K562 (cell line): ENCODE measurements around the gene POU3F1. TPM values are rescaled to one million over a fixed set of nuclear protein-coding genes. Genes with fewer than 3 reads are reported as not detected.

ENCODE experiments used
- BACH1 ChIP-seq: fragments of 200-800 bp; sonication (Bioruptor generic); IDR thresholded peaks from 2 replicates; pipeline ENCODE4 v1.6.1; 2016; ENCODE audit warnings: missing genetic modification characterization, missing compliant biosample characterization
- BCL6 ChIP-seq: fragments of 250-450 bp; sonication (Bioruptor Pico); IDR thresholded peaks from 2 replicates; pipeline ENCODE4 v1.4.0; 2020
- CBX8 ChIP-seq: fragments of 200-600 bp; sonication (generic); IDR thresholded peaks from 2 replicates; pipeline ENCODE4 v1.6.1; 2012; ENCODE audit warnings: borderline replicate concordance, mixed run types, low read depth, mild to moderate bottlenecking, moderate library complexity, mixed read lengths, low read length, control low read depth, inconsistent platforms; ENCODE audit not compliant: poor library complexity, severe bottlenecking; ENCODE audit errors: extremely low read depth
- CHD2 ChIP-seq: IDR thresholded peaks from 2 replicates; pipeline ENCODE4 v1.6.1; 2011; ENCODE audit warnings: low read depth, low read length
- ERF ChIP-seq: fragments of 450-650 bp; formaldehyde crosslinking; IDR thresholded peaks from 2 replicates; pipeline ENCODE4 v1.4.0; 2020; ENCODE audit warnings: mild to moderate bottlenecking, mixed read lengths
- HDGF ChIP-seq: fragments of 450-650 bp; IDR thresholded peaks from 2 replicates; pipeline ENCODE4 v1.6.1; 2016
- ILK ChIP-seq: fragments of 450-650 bp; IDR thresholded peaks from 2 replicates; pipeline ENCODE4 v1.6.1; 2016; ENCODE audit warnings: missing genetic modification characterization, low read depth, mild to moderate bottlenecking, missing compliant biosample characterization, moderate library complexity, borderline replicate concordance
- MEF2A ChIP-seq: IDR thresholded peaks from 2 replicates; pipeline ENCODE4 v1.6.1; 2011; ENCODE audit warnings: low read depth, mild to moderate bottlenecking, low read length, moderate library complexity; ENCODE audit not compliant: control insufficient read depth
- MYBL2 ChIP-seq, 2 experiments: fragments of 450-650 bp in 1 of 2; sonication (generic) in 1 of 2; formaldehyde crosslinking in 1 of 2; IDR thresholded peaks; 2 replicates each; pipeline versions ENCODE4 v1.6.1 to v1.8.1; 2017 to 2022; ENCODE audit warnings: borderline replicate concordance in 1 of 2, inconsistent platforms in 1 of 2, low read depth in 1 of 2, mild to moderate bottlenecking in 1 of 2, missing genetic modification reagents in 1 of 2, moderate library complexity in 1 of 2
- NFIC ChIP-seq: fragments of 450-650 bp; IDR thresholded peaks from 2 replicates; pipeline ENCODE4 v1.6.1; 2017; ENCODE audit warnings: mild to moderate bottlenecking, inconsistent platforms
- PHB ChIP-seq: fragments of 250-450 bp; sonication (Bioruptor Pico); IDR thresholded peaks from 2 replicates; pipeline ENCODE4 v1.5.0; 2021
- POLR2AphosphoS5 ChIP-seq: IDR thresholded peaks from 2 replicates; pipeline ENCODE4 v1.6.1; 2011; ENCODE audit warnings: mild to moderate bottlenecking, low read depth, low read length, moderate library complexity; ENCODE audit not compliant: control insufficient read depth, insufficient read depth
- TBP ChIP-seq: optimal IDR thresholded peaks from 2 replicates; pipeline ENCODE3; 2011; ENCODE audit warnings: low read depth, low read length, improper control_type of control experiment
- TSC22D4 ChIP-seq: fragments of 450-650 bp; IDR thresholded peaks from 2 replicates; pipeline ENCODE4 v1.6.1; 2016; ENCODE audit warnings: missing genetic modification characterization, missing biosample characterization, control low read depth
- polyA plus RNA-seq, 8 experiments: library from polyadenylated mRNA; depleted of rRNA in 4 of 8; stranded (reverse) in 5 of 8; unstranded in 3 of 8; fragments of >200 nt; fragmentation: Nextera tagmentation in 2 of 8; fragmentation: Illumina TruSeq in 1 of 8; extraction: Ambion mirVana in 2 of 8; extraction: Trizol in 1 of 8; gene quantifications; 2 replicates each; pipeline versions ENCODE4 v1.2.1 to v1.2.3, GENCODE V29; 2011 to 2014; ENCODE audit warnings: inconsistent platforms in 1 of 8, missing spikeins in 1 of 8
- total RNA-seq, 7 experiments: library from RNA; depleted of rRNA in 6 of 7; stranded (reverse); fragments of >200 nt in 6 of 7; fragmentation: Illumina TruSeq in 2 of 7; extraction: Trizol in 2 of 7; gene quantifications; 2 replicates each; pipeline versions ENCODE4 v1.2.1 to v1.2.3, GENCODE V29; 2011 to 2021; ENCODE audit warnings: low replicate concordance in 1 of 7
- TF ChIP-seq, protein P1 (sequence below): fragments of 200-800 bp; sonication (Bioruptor generic); IDR thresholded peaks from 2 replicates; pipeline ENCODE4 v1.6.1; 2017; ENCODE audit warnings: missing genetic modification characterization, missing compliant biosample characterization
- TF ChIP-seq, protein P2 (sequence below), 2 experiments: fragments of 250-450 bp in 1 of 2; fragments of 450-650 bp in 1 of 2; sonication (Bioruptor Pico) in 1 of 2; IDR thresholded peaks; 2 replicates each; pipeline versions ENCODE4 v1.6.1 to v1.8.0; 2016 to 2021; ENCODE audit warnings: mild to moderate bottlenecking in 2 of 2, moderate library complexity in 2 of 2, missing compliant biosample characterization in 1 of 2, missing genetic modification characterization in 1 of 2
- TF ChIP-seq, protein P3 (sequence below), 2 experiments: fragments of 450-650 bp in 1 of 2; IDR thresholded peaks; 2 replicates each; pipeline ENCODE4 v1.6.1; 2011 to 2017; ENCODE audit warnings: low read depth in 2 of 2, antibody characterized with exemption in 1 of 2, borderline replicate concordance in 1 of 2, low read length in 1 of 2, mild to moderate bottlenecking in 1 of 2, mixed read lengths in 1 of 2; ENCODE audit not compliant: control insufficient read depth in 1 of 2
- TF ChIP-seq, protein P4 (sequence below): sonication (generic); formaldehyde crosslinking; IDR thresholded peaks from 2 replicates; pipeline ENCODE4 v1.8.0; 2023; ENCODE audit warnings: mild to moderate bottlenecking, missing genetic modification reagents
- TF ChIP-seq, protein P5 (sequence below): sonication (generic); formaldehyde crosslinking; IDR thresholded peaks from 2 replicates; pipeline ENCODE4 v1.8.1; 2023; ENCODE audit warnings: mild to moderate bottlenecking, missing genetic modification reagents

POU3F1 gene
- total and polyA plus RNA-seq, 9 of the 15 experiments (the other 6 are each of a cell fraction or from before 2014, with no cell fraction given), result 0.09 TPM; not detected in 8

DNA sequence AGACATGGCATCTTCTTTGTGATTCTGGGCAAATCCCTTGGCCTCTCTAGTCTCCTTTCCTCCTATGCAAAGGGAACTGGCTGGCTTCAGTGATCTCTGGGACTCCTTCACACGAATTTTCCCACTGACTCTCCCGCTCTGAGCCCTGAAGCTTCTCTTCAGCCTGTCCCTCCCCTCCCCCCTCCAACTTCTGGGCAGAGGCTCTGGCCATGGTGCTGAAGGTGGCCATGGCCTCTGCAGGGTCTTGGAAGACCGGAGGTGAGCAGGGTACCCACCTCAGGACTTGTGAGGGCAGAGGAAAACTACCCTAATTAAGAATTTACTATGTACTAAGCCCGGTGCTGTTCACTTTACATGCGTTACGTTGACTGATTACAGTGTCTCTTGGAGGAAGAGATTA is 29.4 kb upstream of the POU3F1 start (continued):
- TF ChIP-seq, protein P1, sequence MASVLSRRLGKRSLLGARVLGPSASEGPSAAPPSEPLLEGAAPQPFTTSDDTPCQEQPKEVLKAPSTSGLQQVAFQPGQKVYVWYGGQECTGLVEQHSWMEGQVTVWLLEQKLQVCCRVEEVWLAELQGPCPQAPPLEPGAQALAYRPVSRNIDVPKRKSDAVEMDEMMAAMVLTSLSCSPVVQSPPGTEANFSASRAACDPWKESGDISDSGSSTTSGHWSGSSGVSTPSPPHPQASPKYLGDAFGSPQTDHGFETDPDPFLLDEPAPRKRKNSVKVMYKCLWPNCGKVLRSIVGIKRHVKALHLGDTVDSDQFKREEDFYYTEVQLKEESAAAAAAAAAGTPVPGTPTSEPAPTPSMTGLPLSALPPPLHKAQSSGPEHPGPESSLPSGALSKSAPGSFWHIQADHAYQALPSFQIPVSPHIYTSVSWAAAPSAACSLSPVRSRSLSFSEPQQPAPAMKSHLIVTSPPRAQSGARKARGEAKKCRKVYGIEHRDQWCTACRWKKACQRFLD (CRISPR knock-in tag), result no peak
- no peak for TF ChIP-seq ILK
- TF ChIP-seq, protein P2, sequence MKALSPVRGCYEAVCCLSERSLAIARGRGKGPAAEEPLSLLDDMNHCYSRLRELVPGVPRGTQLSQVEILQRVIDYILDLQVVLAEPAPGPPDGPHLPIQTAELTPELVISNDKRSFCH (CRISPR knock-in tag; IDR thresholded peaks at IDR 0.05), result no peak
- TF ChIP-seq, protein P2 (tag; IDR thresholded peaks at IDR 0.05), result no peak
- no peak for TF ChIP-seq HDGF
- no peak for TF ChIP-seq MYBL2 (IDR thresholded peaks at IDR 0.05; ENCODE audit: low read depth)
- TF ChIP-seq MYBL2 (CRISPR knock-in tag; IDR thresholded peaks at IDR 0.05; ENCODE audit: borderline replicate concordance), result no peak
- TF ChIP-seq CHD2, result 0 out of 2 replicates have a peak, but pooled peaks have one; percentile 31
- TF ChIP-seq POLR2AphosphoS5, result no peak
- no peak for TF ChIP-seq ERF (CRISPR knock-in tag)
- TF ChIP-seq NFIC, result 0 out of 2 replicates have a peak, but pooled peaks have one; percentile 18
- TF ChIP-seq, protein P3, sequence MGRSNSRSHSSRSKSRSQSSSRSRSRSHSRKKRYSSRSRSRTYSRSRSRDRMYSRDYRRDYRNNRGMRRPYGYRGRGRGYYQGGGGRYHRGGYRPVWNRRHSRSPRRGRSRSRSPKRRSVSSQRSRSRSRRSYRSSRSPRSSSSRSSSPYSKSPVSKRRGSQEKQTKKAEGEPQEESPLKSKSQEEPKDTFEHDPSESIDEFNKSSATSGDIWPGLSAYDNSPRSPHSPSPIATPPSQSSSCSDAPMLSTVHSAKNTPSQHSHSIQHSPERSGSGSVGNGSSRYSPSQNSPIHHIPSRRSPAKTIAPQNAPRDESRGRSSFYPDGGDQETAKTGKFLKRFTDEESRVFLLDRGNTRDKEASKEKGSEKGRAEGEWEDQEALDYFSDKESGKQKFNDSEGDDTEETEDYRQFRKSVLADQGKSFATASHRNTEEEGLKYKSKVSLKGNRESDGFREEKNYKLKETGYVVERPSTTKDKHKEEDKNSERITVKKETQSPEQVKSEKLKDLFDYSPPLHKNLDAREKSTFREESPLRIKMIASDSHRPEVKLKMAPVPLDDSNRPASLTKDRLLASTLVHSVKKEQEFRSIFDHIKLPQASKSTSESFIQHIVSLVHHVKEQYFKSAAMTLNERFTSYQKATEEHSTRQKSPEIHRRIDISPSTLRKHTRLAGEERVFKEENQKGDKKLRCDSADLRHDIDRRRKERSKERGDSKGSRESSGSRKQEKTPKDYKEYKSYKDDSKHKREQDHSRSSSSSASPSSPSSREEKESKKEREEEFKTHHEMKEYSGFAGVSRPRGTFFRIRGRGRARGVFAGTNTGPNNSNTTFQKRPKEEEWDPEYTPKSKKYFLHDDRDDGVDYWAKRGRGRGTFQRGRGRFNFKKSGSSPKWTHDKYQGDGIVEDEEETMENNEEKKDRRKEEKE (IDR thresholded peaks at IDR 0.05; ENCODE audit: borderline replicate concordance in 1 of 2, control insufficient read depth in 1 of 2, low read depth in 2 of 2, low read length in 1 of 2), result no peak
- no peak for TF ChIP-seq PHB (CRISPR knock-in tag)
- no peak for TF ChIP-seq TSC22D4 (tag)
- no peak for TF ChIP-seq BACH1 (tag)
- TF ChIP-seq, protein P4, sequence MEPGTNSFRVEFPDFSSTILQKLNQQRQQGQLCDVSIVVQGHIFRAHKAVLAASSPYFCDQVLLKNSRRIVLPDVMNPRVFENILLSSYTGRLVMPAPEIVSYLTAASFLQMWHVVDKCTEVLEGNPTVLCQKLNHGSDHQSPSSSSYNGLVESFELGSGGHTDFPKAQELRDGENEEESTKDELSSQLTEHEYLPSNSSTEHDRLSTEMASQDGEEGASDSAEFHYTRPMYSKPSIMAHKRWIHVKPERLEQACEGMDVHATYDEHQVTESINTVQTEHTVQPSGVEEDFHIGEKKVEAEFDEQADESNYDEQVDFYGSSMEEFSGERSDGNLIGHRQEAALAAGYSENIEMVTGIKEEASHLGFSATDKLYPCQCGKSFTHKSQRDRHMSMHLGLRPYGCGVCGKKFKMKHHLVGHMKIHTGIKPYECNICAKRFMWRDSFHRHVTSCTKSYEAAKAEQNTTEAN, result 0 out of 2 replicates have a peak, but pooled peaks have one; percentile 22
- TF ChIP-seq CBX8, result no peak
- no peak for TF ChIP-seq BCL6 (CRISPR knock-in tag)
- TF ChIP-seq MEF2A, result no peak
- TF ChIP-seq, protein P5, sequence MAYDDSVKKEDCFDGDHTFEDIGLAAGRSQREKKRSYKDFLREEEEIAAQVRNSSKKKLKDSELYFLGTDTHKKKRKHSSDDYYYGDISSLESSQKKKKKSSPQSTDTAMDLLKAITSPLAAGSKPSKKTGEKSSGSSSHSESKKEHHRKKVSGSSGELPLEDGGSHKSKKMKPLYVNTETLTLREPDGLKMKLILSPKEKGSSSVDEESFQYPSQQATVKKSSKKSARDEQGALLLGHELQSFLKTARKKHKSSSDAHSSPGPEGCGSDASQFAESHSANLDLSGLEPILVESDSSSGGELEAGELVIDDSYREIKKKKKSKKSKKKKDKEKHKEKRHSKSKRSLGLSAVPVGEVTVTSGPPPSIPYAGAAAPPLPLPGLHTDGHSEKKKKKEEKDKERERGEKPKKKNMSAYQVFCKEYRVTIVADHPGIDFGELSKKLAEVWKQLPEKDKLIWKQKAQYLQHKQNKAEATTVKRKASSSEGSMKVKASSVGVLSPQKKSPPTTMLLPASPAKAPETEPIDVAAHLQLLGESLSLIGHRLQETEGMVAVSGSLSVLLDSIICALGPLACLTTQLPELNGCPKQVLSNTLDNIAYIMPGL (CRISPR knock-in tag), result no peak
- no peak for TF ChIP-seq TBP
